A549 (cell line): ENCODE results near the gene ZNF511.

Source experiments
- HOXA7 ChIP-seq: fragments of 250-450 bp; sonication (Bioruptor Pico); IDR thresholded peaks from 2 replicates; pipeline ENCODE4 v1.5.0; 2020; ENCODE audit warnings: mild to moderate bottlenecking, moderate library complexity
- POLR2A ChIP-seq: IDR thresholded peaks from 2 replicates; pipeline ENCODE4 v1.6.1; 2012; ENCODE audit warnings: mild to moderate bottlenecking, low read length
- RAD21 ChIP-seq, 2 experiments: fragments of >200 bp in 1 of 2; sonication (Bioruptor Twin) in 1 of 2; formaldehyde crosslinking in 1 of 2; IDR thresholded peaks in 1 of 2; conservative IDR thresholded peaks in 1 of 2; 2 replicates in 1 of 2; 3 replicates in 1 of 2; pipeline ENCODE4 v1.6.1; 2012 to 2018; ENCODE audit warnings: inconsistent platforms in 1 of 2
- TF ChIP-seq, protein P1 (sequence below): fragments of 450-650 bp; IDR thresholded peaks from 2 replicates; pipeline ENCODE4 v1.6.1; 2014; ENCODE audit warnings: antibody characterized with exemption
- TF ChIP-seq, protein P2 (sequence below): fragments of >200 bp; sonication (Bioruptor Twin); formaldehyde crosslinking; IDR thresholded peaks from 3 replicates; pipeline ENCODE4 v1.5.1; 2016

DNA sequence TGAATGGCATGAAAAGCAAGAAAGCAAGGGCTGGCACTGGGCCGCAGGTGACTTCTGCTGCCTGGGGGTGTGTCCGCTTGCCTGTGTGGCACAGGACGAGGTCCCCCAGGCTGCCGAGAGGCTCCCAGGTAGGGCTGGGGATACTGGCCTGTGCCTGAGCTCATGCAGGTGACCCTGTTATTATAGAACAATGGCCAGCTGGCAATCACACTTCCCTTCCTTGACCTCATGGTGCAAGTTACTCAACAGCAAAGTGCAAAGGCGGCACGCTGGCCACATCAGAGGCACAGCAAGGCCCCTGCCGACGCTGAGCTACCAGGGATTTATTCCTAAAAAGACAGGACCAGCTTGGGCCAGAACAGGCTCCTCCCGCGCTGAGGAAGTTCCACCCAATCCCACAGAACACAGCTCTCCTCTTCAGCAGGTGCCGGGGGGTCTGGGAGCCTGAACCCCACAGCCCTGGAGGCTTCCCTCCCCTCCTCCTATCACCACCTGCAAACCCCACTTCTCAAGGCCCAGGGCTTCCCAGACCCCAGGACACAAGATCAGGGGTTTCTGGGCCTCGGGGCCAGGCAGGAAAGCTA is 30.6 kb upstream of the ZNF511 start:
- TF ChIP-seq, protein P1, sequence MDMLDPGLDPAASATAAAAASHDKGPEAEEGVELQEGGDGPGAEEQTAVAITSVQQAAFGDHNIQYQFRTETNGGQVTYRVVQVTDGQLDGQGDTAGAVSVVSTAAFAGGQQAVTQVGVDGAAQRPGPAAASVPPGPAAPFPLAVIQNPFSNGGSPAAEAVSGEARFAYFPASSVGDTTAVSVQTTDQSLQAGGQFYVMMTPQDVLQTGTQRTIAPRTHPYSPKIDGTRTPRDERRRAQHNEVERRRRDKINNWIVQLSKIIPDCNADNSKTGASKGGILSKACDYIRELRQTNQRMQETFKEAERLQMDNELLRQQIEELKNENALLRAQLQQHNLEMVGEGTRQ, result no peak
- TF ChIP-seq, protein P2, sequence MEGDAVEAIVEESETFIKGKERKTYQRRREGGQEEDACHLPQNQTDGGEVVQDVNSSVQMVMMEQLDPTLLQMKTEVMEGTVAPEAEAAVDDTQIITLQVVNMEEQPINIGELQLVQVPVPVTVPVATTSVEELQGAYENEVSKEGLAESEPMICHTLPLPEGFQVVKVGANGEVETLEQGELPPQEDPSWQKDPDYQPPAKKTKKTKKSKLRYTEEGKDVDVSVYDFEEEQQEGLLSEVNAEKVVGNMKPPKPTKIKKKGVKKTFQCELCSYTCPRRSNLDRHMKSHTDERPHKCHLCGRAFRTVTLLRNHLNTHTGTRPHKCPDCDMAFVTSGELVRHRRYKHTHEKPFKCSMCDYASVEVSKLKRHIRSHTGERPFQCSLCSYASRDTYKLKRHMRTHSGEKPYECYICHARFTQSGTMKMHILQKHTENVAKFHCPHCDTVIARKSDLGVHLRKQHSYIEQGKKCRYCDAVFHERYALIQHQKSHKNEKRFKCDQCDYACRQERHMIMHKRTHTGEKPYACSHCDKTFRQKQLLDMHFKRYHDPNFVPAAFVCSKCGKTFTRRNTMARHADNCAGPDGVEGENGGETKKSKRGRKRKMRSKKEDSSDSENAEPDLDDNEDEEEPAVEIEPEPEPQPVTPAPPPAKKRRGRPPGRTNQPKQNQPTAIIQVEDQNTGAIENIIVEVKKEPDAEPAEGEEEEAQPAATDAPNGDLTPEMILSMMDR, result no peak
- TF ChIP-seq POLR2A (no peak), RAD21 (conservative IDR thresholded peaks at IDR 0.05 in 1 of 2, IDR thresholded peaks at IDR 0.05 in 1 of 2) (no peak), HOXA7 (no peak)
